Measurements from ENCODE around the gene TBC1D7. TPM values are rescaled to one million over a fixed set of nuclear protein-coding genes. Genes with fewer than 3 reads are reported as not detected.

TBC1D7 gene
- total RNA-seq, 1 donor from 2014 or later: 28.7 TPM

DNA sequence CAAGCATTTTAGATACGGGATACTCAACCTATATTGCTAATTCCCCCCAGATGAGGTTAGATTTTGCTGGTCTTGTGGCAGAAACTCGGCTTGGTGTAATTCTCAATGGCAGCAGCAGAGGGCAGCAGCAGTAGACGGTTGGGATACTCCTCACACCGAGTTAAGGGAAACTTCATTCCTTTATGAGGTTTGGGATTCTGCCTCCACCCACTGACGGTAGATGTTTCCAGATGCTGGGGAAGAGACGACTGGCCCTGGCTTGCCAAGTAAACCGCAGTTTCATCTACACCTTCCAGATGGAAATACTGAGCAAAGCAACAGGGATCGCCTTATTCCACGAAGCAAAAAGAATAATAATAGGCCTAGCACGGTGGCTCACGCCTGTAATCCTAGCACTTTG lies 8.2 kb upstream of the TBC1D7 start:
- Mint-ChIP-seq H3K36me3 (no peaks in the 10 kb centered on the region), H3K27me3 (no peaks in the 10 kb centered on the region), H3K9me3 (no peaks in the 10 kb centered on the region), H3K4me3 (no peak overlapping the region), H3K4me1 (ENCODE audit: unreplicated experiment) (peaks cover 11% of the 10 kb centered on the region), H3K27ac (no peak overlapping the region)
- peak; percentile 88 for DNase-seq (ENCODE audit: extremely low spot score, unreplicated experiment)
- TF ChIP-seq, protein P1, sequence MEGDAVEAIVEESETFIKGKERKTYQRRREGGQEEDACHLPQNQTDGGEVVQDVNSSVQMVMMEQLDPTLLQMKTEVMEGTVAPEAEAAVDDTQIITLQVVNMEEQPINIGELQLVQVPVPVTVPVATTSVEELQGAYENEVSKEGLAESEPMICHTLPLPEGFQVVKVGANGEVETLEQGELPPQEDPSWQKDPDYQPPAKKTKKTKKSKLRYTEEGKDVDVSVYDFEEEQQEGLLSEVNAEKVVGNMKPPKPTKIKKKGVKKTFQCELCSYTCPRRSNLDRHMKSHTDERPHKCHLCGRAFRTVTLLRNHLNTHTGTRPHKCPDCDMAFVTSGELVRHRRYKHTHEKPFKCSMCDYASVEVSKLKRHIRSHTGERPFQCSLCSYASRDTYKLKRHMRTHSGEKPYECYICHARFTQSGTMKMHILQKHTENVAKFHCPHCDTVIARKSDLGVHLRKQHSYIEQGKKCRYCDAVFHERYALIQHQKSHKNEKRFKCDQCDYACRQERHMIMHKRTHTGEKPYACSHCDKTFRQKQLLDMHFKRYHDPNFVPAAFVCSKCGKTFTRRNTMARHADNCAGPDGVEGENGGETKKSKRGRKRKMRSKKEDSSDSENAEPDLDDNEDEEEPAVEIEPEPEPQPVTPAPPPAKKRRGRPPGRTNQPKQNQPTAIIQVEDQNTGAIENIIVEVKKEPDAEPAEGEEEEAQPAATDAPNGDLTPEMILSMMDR (conservative IDR thresholded peaks at IDR 0.05): peak; percentile 93

DNA sequence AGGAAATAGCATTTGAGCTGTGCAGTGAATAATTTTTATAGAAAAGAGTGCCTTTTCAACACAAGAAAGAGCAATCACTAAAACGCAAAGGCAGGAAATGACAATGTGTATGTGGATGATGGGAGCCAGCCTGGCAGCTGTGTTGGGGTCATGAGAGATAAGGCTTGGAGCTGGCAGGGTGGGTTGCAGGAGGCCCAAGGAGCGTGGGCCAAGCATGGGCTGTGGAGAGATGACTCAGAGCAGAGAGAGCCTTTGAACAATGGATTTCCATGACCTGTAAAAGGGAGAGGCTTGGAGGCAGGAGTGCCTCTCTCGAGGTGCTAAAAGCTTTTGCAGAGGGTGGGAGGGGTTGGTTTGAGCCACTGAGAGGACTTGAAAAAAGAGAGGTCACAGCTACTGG lies 6.6 kb upstream of the TBC1D7 start:
- Mint-ChIP-seq H3K27ac (no peak overlapping the region), H3K4me1 (ENCODE audit: unreplicated experiment) (peaks cover 13% of the 10 kb centered on the region)
- TF ChIP-seq, protein P1 (conservative IDR thresholded peaks at IDR 0.05): no peak

DNA sequence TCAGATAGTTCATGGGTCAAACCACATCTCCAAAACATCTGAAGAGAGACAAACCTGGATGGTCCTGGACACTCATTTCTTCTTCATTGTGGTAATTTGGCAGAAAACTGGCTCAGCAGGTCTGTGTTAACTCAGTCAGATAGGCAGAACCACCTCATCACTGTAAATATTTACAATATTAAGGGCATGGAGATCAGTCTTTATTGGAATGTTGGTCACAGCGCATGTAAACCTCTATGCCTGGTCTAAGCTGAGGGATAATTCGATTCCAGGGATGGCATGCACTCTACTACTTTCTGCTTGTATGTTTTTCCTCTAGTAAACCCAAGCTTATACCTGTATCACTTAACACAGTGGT lies 4.0 kb upstream of the TBC1D7 start:
- Mint-ChIP-seq H3K27ac (no peak overlapping the region), H3K9me3 (no peaks in the 10 kb centered on the region), H3K36me3 (no peaks in the 10 kb centered on the region), H3K4me3 (no peak overlapping the region), H3K27me3 (no peaks in the 10 kb centered on the region), H3K4me1 (ENCODE audit: unreplicated experiment) (peaks cover 21% of the 10 kb centered on the region)
- DNase-seq (ENCODE audit: extremely low spot score, unreplicated experiment): no peak
- TF ChIP-seq, protein P1 (conservative IDR thresholded peaks at IDR 0.05): no peak

More for the DNA sequence above, 6.6 kb upstream of the TBC1D7 start:
- H3K27me3 Mint-ChIP-seq: no peaks in the 10 kb centered on the region
- H3K36me3 Mint-ChIP-seq: no peaks in the 10 kb centered on the region
- H3K9me3 Mint-ChIP-seq: no peaks in the 10 kb centered on the region
- no peak overlapping the region for H3K4me3 Mint-ChIP-seq
- no peak for DNase-seq (ENCODE audit: extremely low spot score, unreplicated experiment)

DNA sequence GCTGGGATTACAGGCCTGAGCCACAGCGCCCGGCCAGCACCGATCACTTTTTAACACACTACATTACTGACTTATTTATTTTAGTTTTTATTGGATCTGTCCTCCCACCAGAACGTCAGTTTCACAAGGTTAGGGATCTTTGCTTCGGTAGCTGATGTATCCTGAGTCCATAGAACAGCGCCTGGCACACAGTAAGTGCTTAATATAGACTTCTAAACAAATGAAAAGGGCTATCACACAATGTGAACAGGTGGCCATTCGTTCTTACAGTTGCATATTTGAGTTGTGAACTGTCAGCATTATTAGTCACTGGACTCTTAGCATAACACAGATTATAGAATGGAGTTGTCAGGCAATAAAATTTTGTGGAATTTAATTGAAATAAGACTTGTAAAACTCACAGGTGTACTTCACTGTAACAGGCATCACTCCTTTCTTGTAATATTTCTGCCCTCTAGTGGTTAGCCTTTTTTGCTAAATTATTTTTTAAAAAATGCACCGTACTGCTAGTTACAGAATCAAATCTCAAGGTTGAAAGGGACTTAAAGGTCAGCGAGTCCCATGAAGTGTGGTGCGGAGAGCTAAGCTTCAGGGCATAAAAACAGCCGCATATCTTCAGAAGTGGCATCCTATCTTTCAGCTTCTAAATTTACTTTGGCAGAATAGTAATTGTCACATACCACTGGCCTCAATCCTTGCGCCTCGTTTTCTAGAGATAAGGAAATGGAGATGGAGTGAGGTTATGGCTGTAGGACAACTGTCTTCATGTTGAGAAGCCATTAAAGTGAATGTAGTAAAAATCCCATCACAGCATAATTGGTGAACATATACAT lies 3.4 kb upstream of the TBC1D7 start:
- H3K9me3 Mint-ChIP-seq: no peaks in the 10 kb centered on the region
- no peaks in the 10 kb centered on the region for H3K36me3 Mint-ChIP-seq
- H3K27ac Mint-ChIP-seq: peak overlapping the region; percentile 37
- TF ChIP-seq, protein P1 (conservative IDR thresholded peaks at IDR 0.05): peak; percentile 74
- H3K4me3 Mint-ChIP-seq: peak overlapping the region; percentile 44
- no peak for DNase-seq (ENCODE audit: extremely low spot score, unreplicated experiment)
- peaks cover 24% of the 10 kb centered on the region for H3K4me1 Mint-ChIP-seq (ENCODE audit: unreplicated experiment)
- H3K27me3 Mint-ChIP-seq: no peaks in the 10 kb centered on the region

DNA sequence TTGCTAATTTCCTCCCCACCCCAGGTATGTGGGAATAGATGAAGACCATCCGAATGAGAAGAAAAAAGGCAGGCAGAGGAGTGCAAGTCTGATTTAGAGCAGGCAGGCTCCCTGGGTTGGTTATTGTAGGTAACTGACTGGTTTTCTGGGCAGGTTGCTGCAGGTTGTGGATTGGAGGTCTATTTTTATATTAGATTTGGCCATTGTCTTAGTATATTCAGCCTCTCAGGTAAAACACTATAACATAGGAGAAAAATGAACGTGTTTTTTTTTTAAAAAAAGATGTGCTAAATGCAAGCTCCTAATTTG lies 492 bp upstream of the TBC1D7 start:
- peaks cover 23% of the 10 kb centered on the region for H3K4me1 Mint-ChIP-seq (ENCODE audit: unreplicated experiment)
- H3K4me3 Mint-ChIP-seq: peak overlapping the region; percentile 96
- peaks cover 10% of the 10 kb centered on the region for H3K36me3 Mint-ChIP-seq
- no peaks in the 10 kb centered on the region for H3K27me3 Mint-ChIP-seq
- no peak for DNase-seq (ENCODE audit: extremely low spot score, unreplicated experiment)
- peak overlapping the region; percentile 93 for H3K27ac Mint-ChIP-seq
- no peaks in the 10 kb centered on the region for H3K9me3 Mint-ChIP-seq
- TF ChIP-seq, protein P1 (conservative IDR thresholded peaks at IDR 0.05): no peak

Data from type B pancreatic cell (in vitro differentiated cells).